GM21390 (cell line): ENCODE results near the gene BUB1B.
"Not testable (repeated sequence)": the region's sequence is repeated elsewhere in the genome, so short reads cannot be mapped to it uniquely, and the experiment has no call there.

Experiments used
- ATAC-seq: cut with Tn5 transposase; IDR thresholded peaks from one replicate; pipeline ENCODE4 v1.9.1; 2021; ENCODE audit not compliant: unreplicated experiment

Gene BUB1B, protein sequence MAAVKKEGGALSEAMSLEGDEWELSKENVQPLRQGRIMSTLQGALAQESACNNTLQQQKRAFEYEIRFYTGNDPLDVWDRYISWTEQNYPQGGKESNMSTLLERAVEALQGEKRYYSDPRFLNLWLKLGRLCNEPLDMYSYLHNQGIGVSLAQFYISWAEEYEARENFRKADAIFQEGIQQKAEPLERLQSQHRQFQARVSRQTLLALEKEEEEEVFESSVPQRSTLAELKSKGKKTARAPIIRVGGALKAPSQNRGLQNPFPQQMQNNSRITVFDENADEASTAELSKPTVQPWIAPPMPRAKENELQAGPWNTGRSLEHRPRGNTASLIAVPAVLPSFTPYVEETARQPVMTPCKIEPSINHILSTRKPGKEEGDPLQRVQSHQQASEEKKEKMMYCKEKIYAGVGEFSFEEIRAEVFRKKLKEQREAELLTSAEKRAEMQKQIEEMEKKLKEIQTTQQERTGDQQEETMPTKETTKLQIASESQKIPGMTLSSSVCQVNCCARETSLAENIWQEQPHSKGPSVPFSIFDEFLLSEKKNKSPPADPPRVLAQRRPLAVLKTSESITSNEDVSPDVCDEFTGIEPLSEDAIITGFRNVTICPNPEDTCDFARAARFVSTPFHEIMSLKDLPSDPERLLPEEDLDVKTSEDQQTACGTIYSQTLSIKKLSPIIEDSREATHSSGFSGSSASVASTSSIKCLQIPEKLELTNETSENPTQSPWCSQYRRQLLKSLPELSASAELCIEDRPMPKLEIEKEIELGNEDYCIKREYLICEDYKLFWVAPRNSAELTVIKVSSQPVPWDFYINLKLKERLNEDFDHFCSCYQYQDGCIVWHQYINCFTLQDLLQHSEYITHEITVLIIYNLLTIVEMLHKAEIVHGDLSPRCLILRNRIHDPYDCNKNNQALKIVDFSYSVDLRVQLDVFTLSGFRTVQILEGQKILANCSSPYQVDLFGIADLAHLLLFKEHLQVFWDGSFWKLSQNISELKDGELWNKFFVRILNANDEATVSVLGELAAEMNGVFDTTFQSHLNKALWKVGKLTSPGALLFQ

GRCh38 chr15:40160689-40161688 lies at the start of gene BUB1B:
BUB1B (plus strand) TSS chr15:40161069; CDS start chr15:40161221, 152 bp downstream.
- ATAC-seq, result peak; percentile 73

GRCh38 chr15:40111888-40112287 lies 49.0 kb upstream of the BUB1B start:
- no peak for ATAC-seq

GRCh38 chr15:40112789-40113188 lies 48.1 kb upstream of the BUB1B start:
- no peak for ATAC-seq

- ATAC-seq, result no peak
These were observed 46.7 kb upstream of the BUB1B start for GRCh38 chr15:40114218-40114617.

- ATAC-seq, result not testable (repeated sequence)
These were observed 45.8 kb upstream of the BUB1B start for GRCh38 chr15:40115106-40115505.

DNA sequence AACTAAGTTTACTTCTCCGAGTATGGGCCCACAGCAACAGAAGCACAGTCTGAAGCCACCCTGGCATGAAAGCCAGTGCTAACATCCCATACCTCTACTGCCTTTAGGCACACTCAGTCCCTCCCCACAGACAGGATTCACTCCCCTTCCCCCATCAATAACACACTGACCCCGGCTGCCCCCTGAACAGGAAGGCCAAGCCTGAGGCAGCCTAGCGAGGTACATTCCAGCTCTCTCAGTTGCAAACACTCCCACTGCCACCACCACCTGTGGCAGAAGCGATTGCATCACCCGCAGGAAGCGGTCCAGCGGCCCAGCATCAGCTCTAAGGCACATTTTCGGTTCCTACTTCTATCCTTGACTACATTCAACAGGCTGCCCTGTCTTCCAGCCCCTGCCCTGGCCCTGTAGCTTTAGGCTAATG lies 45.2 kb upstream of the BUB1B start:
- peak; percentile 95 for ATAC-seq

DNA sequence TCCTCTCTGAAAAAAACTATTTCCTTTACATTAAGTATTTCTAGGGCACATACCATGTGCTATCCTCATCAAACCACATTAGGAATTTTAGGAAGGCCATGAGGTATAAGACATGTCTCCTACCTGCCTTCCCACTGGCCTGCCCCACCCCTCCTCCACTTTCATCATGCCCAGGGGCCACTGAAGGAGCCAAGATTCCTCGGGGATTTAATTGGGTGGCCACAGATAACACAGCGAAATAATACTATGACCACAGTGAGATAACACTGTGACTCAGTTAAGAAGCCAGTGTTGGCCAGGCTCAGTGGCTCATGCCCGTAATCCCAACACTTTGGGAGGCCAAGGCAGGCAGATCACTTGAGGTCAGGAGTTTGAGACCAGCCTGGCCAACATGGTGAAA lies 42.4 kb upstream of the BUB1B start:
- no peak for ATAC-seq

- no peak for ATAC-seq
These were observed 38.8 kb upstream of the BUB1B start for GRCh38 chr15:40121911-40122638.

DNA sequence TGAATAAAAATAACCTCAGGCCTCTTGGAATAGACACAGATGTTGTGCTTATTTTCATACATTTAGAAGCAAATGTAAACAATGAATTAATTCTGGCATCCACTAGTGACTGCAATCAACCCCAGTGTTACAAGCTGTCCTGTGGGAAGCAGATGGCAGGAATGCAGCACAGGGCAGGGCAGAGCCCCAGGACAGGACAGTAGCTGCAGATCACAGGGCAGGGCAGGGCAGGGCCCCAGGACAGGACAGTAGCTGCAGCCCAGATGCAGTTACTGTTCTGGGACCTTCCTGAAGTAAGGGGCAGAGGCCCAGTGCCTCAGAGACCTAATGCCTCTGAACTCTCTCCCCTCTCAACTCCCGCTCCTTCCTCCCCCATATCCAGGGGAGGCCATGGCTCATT lies 37.9 kb upstream of the BUB1B start:
- not testable (repeated sequence) for ATAC-seq

DNA sequence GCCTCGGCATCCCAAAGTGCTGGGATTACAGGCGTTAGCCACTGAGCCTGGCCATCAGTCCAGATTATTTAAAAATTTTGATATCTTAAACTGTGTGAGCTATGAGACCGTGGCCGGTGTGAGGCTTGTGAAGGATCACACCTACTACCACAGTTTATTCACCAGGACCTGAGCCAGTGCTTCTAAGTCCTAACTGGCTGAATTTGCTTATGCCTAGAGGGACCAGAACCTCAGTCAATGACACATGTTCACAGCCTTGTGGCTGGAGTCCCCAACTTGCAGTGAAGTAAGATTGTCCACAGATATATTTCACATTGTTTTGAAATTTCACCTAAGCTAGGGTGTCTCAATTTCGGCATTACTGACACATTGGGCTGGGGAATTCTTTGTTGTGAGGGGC lies 37.0 kb upstream of the BUB1B start:
- ATAC-seq, result not testable (repeated sequence)

DNA sequence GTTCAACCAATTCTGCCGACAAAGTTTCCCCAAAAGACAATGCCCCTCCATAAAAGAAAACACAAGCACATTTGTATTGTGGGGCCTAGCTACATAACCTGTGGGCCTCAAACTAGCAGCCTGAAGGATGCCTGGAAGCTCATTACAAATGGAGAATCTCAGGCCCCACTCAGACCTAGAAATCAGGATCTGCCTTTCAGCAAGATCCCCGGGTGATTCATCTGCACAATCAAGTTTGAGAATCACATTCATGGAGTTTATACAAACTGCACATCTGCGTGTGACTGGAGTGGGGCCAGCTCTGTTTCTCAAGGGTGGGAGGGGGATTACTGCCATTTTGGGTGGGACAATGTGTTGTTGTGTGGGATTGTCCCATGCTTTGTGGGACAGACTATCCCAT lies 36.5 kb upstream of the BUB1B start:
- not testable (repeated sequence) for ATAC-seq

DNA sequence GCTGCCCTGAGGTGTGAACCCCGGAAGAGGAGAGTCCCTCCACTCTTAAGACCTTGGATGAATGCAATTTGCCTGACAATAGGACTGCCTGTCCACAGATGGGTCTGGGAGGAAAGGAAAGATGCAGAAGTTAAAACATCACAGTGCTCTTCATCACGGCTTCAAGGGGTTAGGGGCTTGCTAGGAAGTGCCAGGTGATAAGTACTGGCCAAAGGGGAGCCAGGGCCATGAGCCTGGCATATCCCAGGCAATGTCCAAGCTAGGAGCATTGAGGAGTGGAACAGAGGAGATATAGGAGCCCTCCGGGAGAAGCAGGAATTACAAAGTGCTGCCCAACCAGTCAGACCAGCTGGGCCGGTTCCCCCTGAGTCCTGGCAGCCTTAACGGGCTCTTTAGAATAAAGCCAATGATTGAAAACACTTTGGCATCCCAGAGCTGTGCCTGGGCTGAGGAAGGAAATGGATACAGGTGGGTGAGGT lies 36.0 kb upstream of the BUB1B start:
- not testable (repeated sequence) for ATAC-seq

DNA sequence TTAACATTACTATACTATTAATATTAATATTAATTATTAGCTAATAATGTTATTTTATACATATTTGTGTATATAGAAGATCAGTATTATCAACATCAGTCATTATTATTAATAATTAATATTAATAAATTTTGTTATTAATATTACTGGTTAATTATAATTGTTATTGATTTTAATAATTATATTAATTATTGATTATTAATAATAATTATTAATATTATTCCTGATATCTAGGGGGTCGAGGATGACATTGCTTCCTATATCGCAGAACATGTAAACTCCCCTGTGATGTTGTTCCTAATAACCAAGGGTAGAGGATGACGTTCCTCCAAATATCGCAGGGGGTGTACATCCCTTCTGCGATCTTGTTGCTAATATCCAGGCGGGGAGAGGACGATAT lies 34.9 kb upstream of the BUB1B start:
- no peak for ATAC-seq

- ATAC-seq, result no peak
These were observed 31.9 kb upstream of the BUB1B start for GRCh38 chr15:40128766-40129660.

DNA sequence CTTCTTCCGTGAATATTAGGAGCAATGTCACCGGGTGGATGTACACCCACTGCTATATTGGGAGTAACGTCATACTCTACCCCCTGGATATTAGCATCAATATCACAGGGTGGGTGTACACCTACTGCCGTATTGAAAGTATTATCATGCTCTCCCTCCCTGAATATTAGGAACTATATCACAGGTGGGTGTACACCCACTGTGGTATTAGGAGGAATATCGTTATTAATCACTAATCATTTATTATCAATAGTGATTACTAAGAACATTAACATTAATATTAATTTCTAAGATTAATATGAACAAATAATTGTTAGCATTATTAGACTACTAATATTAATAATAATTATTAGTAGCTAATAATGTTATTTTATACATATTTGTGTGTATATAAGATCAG lies 30.8 kb upstream of the BUB1B start:
- no peak for ATAC-seq

DNA sequence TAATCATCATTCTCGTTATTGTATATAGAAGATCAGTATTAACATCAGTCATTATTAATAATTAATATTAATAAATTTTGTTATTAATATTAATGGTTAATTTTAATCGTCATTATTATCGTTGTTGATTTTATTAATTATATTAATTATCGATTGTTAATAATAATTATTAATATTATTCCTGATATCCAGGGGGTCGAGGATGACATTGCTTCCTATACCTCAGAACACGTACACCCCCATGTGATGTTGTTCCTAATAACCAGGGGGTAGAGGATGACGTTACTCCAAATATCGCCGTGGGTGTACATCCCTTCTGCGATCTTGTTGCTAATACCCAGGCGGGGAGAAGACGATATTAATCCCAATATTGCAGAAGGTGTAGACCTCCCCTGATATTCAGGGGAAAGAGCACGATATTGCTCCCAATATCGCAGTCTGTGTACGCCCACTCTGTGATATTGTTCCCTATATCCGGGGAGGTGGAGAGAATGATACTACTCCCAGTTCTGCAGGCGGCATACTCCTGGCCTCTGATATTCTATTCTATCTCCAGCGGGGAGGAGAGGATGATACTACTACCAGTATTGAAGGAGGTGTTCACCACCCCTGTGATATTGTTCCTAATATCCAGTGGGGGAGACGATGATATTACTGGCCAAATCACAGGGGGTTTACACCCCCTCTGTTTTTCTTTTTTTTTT lies 29.9 kb upstream of the BUB1B start:
- no peak for ATAC-seq

GRCh38 chr15:40133544-40133943 lies 27.3 kb upstream of the BUB1B start:
- ATAC-seq, result no peak

- ATAC-seq, result no peak
These were observed 26.0 kb upstream of the BUB1B start for GRCh38 chr15:40134885-40135284.
